Mesenchymal stem cell (in vitro differentiated cells and primary cell): ENCODE measurements around the gene FIBCD1.

Experiments
- DNase-seq: peaks from one replicate; pipeline ENCODE4 v3.0.0-alpha.2; 2013
- H2AFZ ChIP-seq: one replicate; pipeline ENCODE4 v1.6.1; 2013; ENCODE audit warnings: low read depth, mild to moderate bottlenecking, control low read depth, inconsistent platforms, low read length, moderate library complexity
- H2AK5ac ChIP-seq: 2 replicates; pipeline ENCODE4 v1.6.1; 2013; ENCODE audit warnings: low read length, moderate library complexity, mild to moderate bottlenecking, inconsistent platforms; ENCODE audit not compliant: severe bottlenecking
- H2BK120ac ChIP-seq: one replicate; pipeline ENCODE4 v1.6.1; 2013; ENCODE audit warnings: low read depth, mild to moderate bottlenecking, inconsistent platforms, low read length, moderate library complexity
- H2BK12ac ChIP-seq, 2 experiments: one replicate each; pipeline ENCODE4 v1.6.1; 2013; ENCODE audit warnings: inconsistent platforms in 2 of 2, low read length in 2 of 2, mild to moderate bottlenecking in 2 of 2, moderate library complexity in 2 of 2, control low read depth in 1 of 2
- H2BK15ac ChIP-seq: one replicate; pipeline ENCODE4 v1.6.1; 2013; ENCODE audit warnings: mild to moderate bottlenecking, low read depth, inconsistent platforms; ENCODE audit not compliant: poor library complexity, severe bottlenecking
- H2BK5ac ChIP-seq: 2 replicates; pipeline ENCODE4 v1.6.1; 2013; ENCODE audit warnings: low read depth, mild to moderate bottlenecking, low read length, control low read depth, inconsistent platforms; ENCODE audit not compliant: poor library complexity, severe bottlenecking
- H3K14ac ChIP-seq, 2 experiments: one replicate each; pipeline ENCODE4 v1.6.1; 2013; ENCODE audit warnings: inconsistent platforms in 2 of 2, low read length in 2 of 2, control low read depth in 1 of 2, mild to moderate bottlenecking in 1 of 2, moderate library complexity in 1 of 2
- H3K18ac ChIP-seq, 2 experiments: one replicate each; pipeline ENCODE4 v1.6.1; 2013; ENCODE audit warnings: inconsistent platforms in 2 of 2, low read length in 2 of 2, control low read depth in 1 of 2, low read depth in 1 of 2, mild to moderate bottlenecking in 1 of 2
- H3K23ac ChIP-seq, 2 experiments: one replicate each; pipeline ENCODE4 v1.6.1; 2013; ENCODE audit warnings: inconsistent platforms in 2 of 2, low read length in 2 of 2, mild to moderate bottlenecking in 2 of 2, moderate library complexity in 2 of 2, control low read depth in 1 of 2
- H3K27ac ChIP-seq: 2 replicates; pipeline ENCODE4 v1.5.1; 2013; ENCODE audit warnings: mild to moderate bottlenecking, moderate library complexity, low read length, control low read depth, inconsistent platforms; ENCODE audit not compliant: poor library complexity, severe bottlenecking
- H3K27me3 ChIP-seq, 2 experiments: 2 replicates each; pipeline versions ENCODE4 v1.6.1 to v1.7.0; 2013; ENCODE audit warnings: low read length in 2 of 2, mild to moderate bottlenecking in 2 of 2, moderate library complexity in 2 of 2, control low read depth in 1 of 2, inconsistent platforms in 1 of 2; ENCODE audit not compliant: control insufficient read depth in 1 of 2, insufficient read depth in 1 of 2
- H3K36me3 ChIP-seq, 2 experiments: 2 replicates each; pipeline versions ENCODE4 v1.6.1 to v1.7.0; 2013; ENCODE audit warnings: low read length in 2 of 2, control low read depth in 1 of 2, inconsistent platforms in 1 of 2, low read depth in 1 of 2, mild to moderate bottlenecking in 1 of 2; ENCODE audit not compliant: insufficient read depth in 2 of 2, control insufficient read depth in 1 of 2
- H3K4ac ChIP-seq, 2 experiments: one replicate each; pipeline ENCODE4 v1.6.1; 2013; ENCODE audit warnings: inconsistent platforms in 2 of 2, low read length in 2 of 2, mild to moderate bottlenecking in 2 of 2, moderate library complexity in 2 of 2, control low read depth in 1 of 2, low read depth in 1 of 2
- H3K4me1 ChIP-seq: 2 replicates; pipeline ENCODE4 v1.6.1; 2013; ENCODE audit warnings: low read depth, low read length, control low read depth; ENCODE audit not compliant: control insufficient read depth, insufficient read depth
- H3K4me2 ChIP-seq: 2 replicates; pipeline ENCODE4 v1.6.1; 2013; ENCODE audit warnings: low read length, mild to moderate bottlenecking, inconsistent platforms; ENCODE audit not compliant: poor library complexity, severe bottlenecking
- H3K4me3 ChIP-seq, 2 experiments: 2 replicates each; pipeline versions ENCODE4 v1.5.1 to v1.7.0; 2013; ENCODE audit warnings: low read length in 2 of 2, mild to moderate bottlenecking in 2 of 2, control low read depth in 1 of 2, low read depth in 1 of 2; ENCODE audit not compliant: insufficient read depth in 1 of 2
- H3K79me1 ChIP-seq: replicated peaks from 2 replicates; pipeline ENCODE4 v1.6.1; 2013; ENCODE audit warnings: mild to moderate bottlenecking, control low read depth, low read length, inconsistent platforms; ENCODE audit not compliant: poor library complexity, severe bottlenecking
- H3K9ac ChIP-seq: 2 replicates; pipeline ENCODE4 v1.7.0; 2013; ENCODE audit warnings: mild to moderate bottlenecking, low read length, moderate library complexity
- H3K9me3 ChIP-seq: 2 replicates; pipeline ENCODE4 v1.7.0; 2013; ENCODE audit warnings: mild to moderate bottlenecking, low read length; ENCODE audit not compliant: control insufficient read depth
- H4K8ac ChIP-seq: one replicate; pipeline ENCODE4 v1.6.1; 2013; ENCODE audit warnings: inconsistent platforms, mild to moderate bottlenecking, low read length, moderate library complexity
- H4K91ac ChIP-seq: one replicate; pipeline ENCODE4 v1.6.1; 2013; ENCODE audit warnings: mild to moderate bottlenecking, low read length, inconsistent platforms
- WGBS: methylation state at CpG from one replicate; pipeline ENCODE4 v1.1.7; 2013; ENCODE audit warnings: mixed read lengths; 5-methylcytosine and 5-hydroxymethylcytosine counted together

Gene FIBCD1

DNA sequence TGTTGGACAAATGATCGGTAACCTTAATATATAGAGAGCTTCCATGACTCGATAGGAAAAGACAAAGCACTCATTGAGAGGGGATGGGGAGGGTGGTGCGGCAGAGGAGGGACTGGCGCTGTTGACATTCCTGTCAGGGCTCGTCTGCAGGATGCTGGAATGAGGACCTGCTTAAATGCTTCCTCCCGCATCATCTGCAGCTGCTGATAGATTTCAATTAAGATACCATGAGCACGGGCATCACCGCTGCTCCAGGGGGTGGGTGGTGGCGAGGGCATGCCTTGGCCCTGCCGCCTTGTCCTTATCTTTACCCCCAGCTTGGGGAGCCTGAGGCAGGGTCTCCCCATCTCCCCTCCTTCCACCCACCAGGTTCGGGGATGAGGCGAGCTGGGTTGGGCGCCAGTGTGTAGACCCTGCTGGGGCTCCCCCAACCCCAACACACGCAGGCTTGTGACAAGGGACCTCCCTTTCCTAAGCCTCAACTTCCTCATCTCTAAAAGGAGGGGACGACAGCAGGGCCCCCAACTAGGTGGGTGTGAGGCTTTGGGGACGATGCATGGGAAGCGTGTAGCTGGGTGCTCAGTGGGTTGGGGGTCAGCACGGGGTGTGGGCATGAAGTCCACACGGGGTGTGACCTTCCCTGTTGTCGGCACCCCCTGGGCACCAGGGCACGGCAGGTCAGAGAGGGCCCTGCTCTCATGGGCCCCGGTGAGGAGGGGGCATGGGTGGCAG lies 30.7 kb downstream of the FIBCD1 start:
- Histone ChIP-seq H2BK120ac (no peak overlapping the region), H3K27me3 (peaks cover 5 to 30% of the 10 kb centered on the region in 2 experiments), H3K23ac (no peak overlapping the region), H2BK15ac (no peak overlapping the region), H3K18ac (no peak overlapping the region), H4K8ac (no peak overlapping the region), H3K9me3 (no peaks in the 10 kb centered on the region), H3K14ac (peak overlapping the region in 1 of 2 experiments; percentile 5), H3K79me1 (no peaks in the 10 kb centered on the region), H3K4ac (no peak overlapping the region), H3K36me3 (peaks cover 0 to 10% of the 10 kb centered on the region in 2 experiments), H3K4me2 (no peak overlapping the region), H2BK12ac (no peak overlapping the region), H3K27ac (no peak overlapping the region), H2BK5ac (no peak overlapping the region), H3K4me1 (no peaks in the 10 kb centered on the region), H2AFZ (no peak overlapping the region), H4K91ac (no peak overlapping the region), H3K9ac (no peak overlapping the region), H3K4me3 (no peak overlapping the region), H2AK5ac (no peak overlapping the region)
- DNase-seq, result no peak
- WGBS, result 84% methylated on average over 17 of the region's 22 CpGs

DNA sequence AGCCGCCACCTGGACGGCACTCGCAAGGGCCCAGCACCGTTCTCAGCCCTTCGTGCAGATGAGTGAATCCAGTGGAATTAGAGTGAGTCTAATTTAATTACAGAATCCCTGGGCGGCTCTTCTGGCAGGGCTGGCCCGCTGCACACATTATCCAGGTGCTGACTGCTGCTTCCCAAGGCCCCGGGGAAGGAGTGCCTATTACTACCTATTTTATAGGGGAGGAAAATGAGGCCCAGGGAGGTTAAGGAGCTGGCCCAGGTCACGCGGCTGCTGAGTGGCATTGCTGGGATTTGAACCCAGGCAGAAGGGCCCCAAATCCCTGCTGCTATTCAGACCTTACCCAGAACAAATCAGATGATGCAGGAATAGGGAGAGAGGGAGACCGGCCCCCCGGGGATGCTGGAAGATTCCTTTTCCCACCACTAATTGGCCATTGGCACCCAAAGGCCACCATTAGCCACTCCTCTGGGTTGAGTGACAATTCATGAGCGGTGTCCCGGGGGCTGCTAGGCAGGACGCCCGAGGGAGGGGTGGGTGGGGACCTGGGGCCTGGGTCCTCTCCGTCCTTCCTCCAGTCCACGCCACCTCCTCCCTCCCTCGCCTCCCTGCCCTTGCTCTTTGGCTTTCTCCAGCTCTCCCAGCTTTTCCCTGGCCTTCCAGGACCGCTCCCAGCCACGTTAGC lies 32.2 kb downstream of the FIBCD1 start:
- Histone ChIP-seq H2AK5ac (no peak overlapping the region), H2AFZ (no peak overlapping the region), H3K79me1 (no peaks in the 10 kb centered on the region), H2BK12ac (no peak overlapping the region), H3K4me3 (no peak overlapping the region), H3K14ac (no peak overlapping the region), H3K4me2 (no peak overlapping the region), H3K23ac (no peak overlapping the region), H2BK5ac (no peak overlapping the region), H3K9ac (no peak overlapping the region), H2BK15ac (no peak overlapping the region), H3K18ac (no peak overlapping the region), H3K36me3 (peaks cover 0 to 10% of the 10 kb centered on the region in 2 experiments), H4K91ac (no peak overlapping the region), H4K8ac (no peak overlapping the region), H2BK120ac (no peak overlapping the region), H3K27me3 (peaks cover 5 to 44% of the 10 kb centered on the region in 2 experiments), H3K4me1 (peaks cover 3% of the 10 kb centered on the region), H3K4ac (no peak overlapping the region), H3K9me3 (no peaks in the 10 kb centered on the region), H3K27ac (no peak overlapping the region)
- WGBS, result 78% methylated on average over 17 of the region's 21 CpGs
- DNase-seq, result no peak

DNA sequence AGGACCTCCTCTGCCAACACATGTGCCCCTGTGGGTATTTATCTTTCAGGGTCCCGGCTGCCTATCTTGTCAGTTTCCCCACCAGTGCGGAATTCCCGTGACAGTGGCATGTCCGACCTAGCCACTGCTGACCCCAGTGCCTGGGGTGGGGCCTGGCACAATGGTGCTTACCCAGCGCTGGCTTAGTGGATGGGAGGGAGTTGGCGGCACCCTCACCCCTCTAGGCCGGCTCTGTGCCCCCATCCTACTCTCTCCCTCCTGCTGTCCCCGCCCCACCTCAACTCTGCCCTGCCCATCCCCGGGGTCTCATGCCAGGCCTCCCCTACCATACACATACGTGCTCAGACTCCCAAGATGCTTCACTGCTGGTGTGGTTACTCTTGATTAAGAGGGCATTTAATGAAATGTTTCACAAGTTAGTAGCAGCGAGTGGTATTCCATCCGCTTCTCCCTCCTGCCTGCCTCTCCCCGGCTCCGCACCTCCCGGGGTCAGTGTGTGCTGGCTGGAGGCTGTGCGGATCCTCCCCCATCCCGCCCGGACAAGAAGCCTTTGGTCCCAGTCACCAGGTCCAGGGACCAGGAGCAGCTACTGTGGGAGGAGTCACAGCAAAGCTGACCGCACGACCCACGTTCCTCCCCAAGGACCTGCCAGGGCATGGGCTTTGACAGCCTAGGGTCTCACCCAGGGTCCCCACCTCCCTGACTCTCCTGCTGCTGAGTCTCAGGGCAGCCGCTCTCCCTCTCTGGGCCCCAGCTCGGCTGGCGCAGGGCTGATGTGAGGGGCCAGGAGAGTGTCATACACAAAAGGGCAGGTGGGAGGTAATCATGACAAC lies 32.9 kb downstream of the FIBCD1 start:
- H3K27me3 ChIP-seq, result peaks cover 5 to 50% of the 10 kb centered on the region in 2 experiments
- 88% methylated on average over 22 of the region's 24 CpGs for WGBS

More for the DNA sequence above, 32.9 kb downstream of the FIBCD1 start:
- H4K91ac ChIP-seq, result no peak overlapping the region
- no peak overlapping the region for H2BK120ac ChIP-seq
- no peak overlapping the region for H2AK5ac ChIP-seq
- H3K27ac ChIP-seq, result no peak overlapping the region
- no peak overlapping the region for H3K4me3 ChIP-seq
- H2AFZ ChIP-seq, result no peak overlapping the region
- peaks cover 6% of the 10 kb centered on the region for H3K4me1 ChIP-seq
- H3K4ac ChIP-seq, result no peak overlapping the region
- H3K4me2 ChIP-seq, result no peak overlapping the region
- no peak overlapping the region for H2BK12ac ChIP-seq
- no peak for DNase-seq
- no peak overlapping the region for H4K8ac ChIP-seq
- H3K9me3 ChIP-seq, result no peaks in the 10 kb centered on the region
- H3K14ac ChIP-seq, result no peak overlapping the region
- H2BK15ac ChIP-seq, result no peak overlapping the region
- no peak overlapping the region for H3K18ac ChIP-seq
- H3K79me1 ChIP-seq, result no peaks in the 10 kb centered on the region
- no peak overlapping the region for H3K9ac ChIP-seq
- no peak overlapping the region for H2BK5ac ChIP-seq
- H3K36me3 ChIP-seq, result peaks cover 0 to 10% of the 10 kb centered on the region in 2 experiments
- no peak overlapping the region for H3K23ac ChIP-seq
